K562 (cell line): ENCODE measurements around the gene HCST. TPM values are rescaled to one million over a fixed set of nuclear protein-coding genes. Genes with fewer than 3 reads are reported as not detected.
A peak's percentile ranks its signal among the peaks of the same experiment; 100 is the strongest.

Source experiments
- ATAC-seq: fragments of 200-7000 bp; cut with Tn5 transposase; 3 replicates; pipeline ENCODE4 v1.9.1; 2020; ENCODE audit warnings: moderate library complexity
- BruUV-seq: library from RNA; stranded (reverse); fragments of 400-500 nt; replicated peaks from 2 replicates; lab custom pipeline; 2021; lab: Mats Ljungman, UMichigan
- CTCF ChIA-PET: fragments of 300-600 bp; formaldehyde crosslinking; extraction: SDS; loops from one replicate; lab custom pipeline; 2021; ENCODE audit warnings: low intra/inter-chr PET ratio; lab: Yijun Ruan, JAX
- POLR2A ChIA-PET: fragments of 300-600, 350-650 bp; sonication (Branson Sonifier 250); formaldehyde crosslinking; extraction: SDS; loops from one replicate; lab custom pipeline; 2021; ENCODE audit warnings: antibody characterized with exemption, inconsistent platforms; lab: Yijun Ruan, JAX
- DNase-seq, 4 experiments: peaks; one replicate each; pipeline versions ENCODE4 v3.0.0 to v3.0.0-alpha.2; 2011 to 2018; ENCODE audit warnings: low spot score in 3 of 4, mixed read lengths in 3 of 4; ENCODE audit errors: extremely low read depth in 1 of 4
- FAIRE-seq: peaks from 2 replicates; lab custom pipeline; 2011; peaks lifted over from hg19 to GRCh38; lab: Jason Lieb, UNC
- H2AFZ ChIP-seq: 2 replicates; pipeline ENCODE4 v1.6.0; 2011; ENCODE audit warnings: low read depth, low read length, control low read depth, inconsistent platforms
- H3K27ac ChIP-seq: fragments of 200-600 bp; 3 replicates; pipeline ENCODE4 v1.8.0; 2011; ENCODE audit warnings: low read depth, mild to moderate bottlenecking, control low read depth, inconsistent platforms, low read length, moderate library complexity, mixed read lengths; ENCODE audit errors: extremely low read depth
- H3K27me3 ChIP-seq, 2 experiments: fragments of 300-600 bp in 1 of 2; 2 replicates in 1 of 2; 3 replicates in 1 of 2; pipeline versions ENCODE4 v1.6.0 to v1.8.0; 2011; ENCODE audit warnings: inconsistent platforms in 2 of 2, low read length in 2 of 2, mild to moderate bottlenecking in 1 of 2, mixed read lengths in 1 of 2, moderate library complexity in 1 of 2; ENCODE audit not compliant: control insufficient read depth in 2 of 2, insufficient read depth in 2 of 2
- H3K36me3 ChIP-seq: fragments of 300-600 bp; 3 replicates; pipeline ENCODE4 v1.8.0; 2011; ENCODE audit warnings: mild to moderate bottlenecking, low read length, inconsistent platforms; ENCODE audit not compliant: control insufficient read depth, insufficient read depth
- H3K4me1 ChIP-seq, 2 experiments: fragments of 200-600 bp in 1 of 2; replicated peaks in 1 of 2; 2 replicates in 1 of 2; 3 replicates in 1 of 2; pipeline versions ENCODE4 v1.5.1 to v1.8.0; 2011; ENCODE audit warnings: inconsistent platforms in 2 of 2, low read length in 2 of 2, mild to moderate bottlenecking in 1 of 2, mixed read lengths in 1 of 2, moderate library complexity in 1 of 2; ENCODE audit not compliant: control insufficient read depth in 2 of 2, insufficient read depth in 2 of 2
- H3K4me2 ChIP-seq: 2 replicates; pipeline ENCODE4 v1.6.1; 2011; ENCODE audit warnings: low read length, control low read depth, inconsistent platforms, mixed read lengths; ENCODE audit not compliant: insufficient read depth
- H3K4me3 ChIP-seq: fragments of 200-600 bp; sonication (generic), shearing (Covaris generic); 2 replicates; pipeline ENCODE4 v1.5.1; 2016; ENCODE audit warnings: control low read depth, inconsistent platforms
- H3K79me2 ChIP-seq: fragments of 200-600 bp; 3 replicates; pipeline ENCODE4 v1.8.0; 2011; ENCODE audit warnings: low read length, inconsistent platforms; ENCODE audit not compliant: control insufficient read depth, insufficient read depth
- H3K9ac ChIP-seq, 2 experiments: 2 replicates each; pipeline versions ENCODE4 v1.6.0 to v1.6.1; 2011; ENCODE audit warnings: low read depth in 2 of 2, low read length in 2 of 2, control low read depth in 1 of 2, inconsistent platforms in 1 of 2, mild to moderate bottlenecking in 1 of 2, mixed read lengths in 1 of 2; ENCODE audit not compliant: insufficient read depth in 1 of 2
- H3K9me1 ChIP-seq: one replicate; pipeline ENCODE4 v1.6.0; 2011; ENCODE audit warnings: inconsistent platforms, mild to moderate bottlenecking, low read length, moderate library complexity; ENCODE audit not compliant: control insufficient read depth, insufficient read depth
- H3K9me3 ChIP-seq: replicated peaks from 2 replicates; pipeline ENCODE4 v1.5.1; 2011; ENCODE audit warnings: low read depth, low read length, inconsistent platforms; ENCODE audit not compliant: control insufficient read depth, insufficient read depth
- H4K20me1 ChIP-seq: replicated peaks from 2 replicates; pipeline ENCODE4 v1.6.1; 2011; ENCODE audit warnings: low read length, inconsistent platforms, mixed read lengths; ENCODE audit not compliant: control insufficient read depth, insufficient read depth
- AFF1 ChIP-seq, 2 experiments: fragments of 450-650 bp; IDR thresholded peaks; 2 replicates each; pipeline ENCODE4 v1.6.1; 2018; ENCODE audit warnings: mild to moderate bottlenecking in 2 of 2, low read depth in 1 of 2; ENCODE audit not compliant: partially characterized antibody in 2 of 2
- CCAR2 ChIP-seq: fragments of 200-400 bp; formaldehyde crosslinking; IDR thresholded peaks from 2 replicates; pipeline ENCODE4 v1.6.1; 2017; ENCODE audit warnings: mild to moderate bottlenecking, low read depth, low read length
- JUN ChIP-seq, 2 experiments: sonication (generic) in 1 of 2; formaldehyde crosslinking in 1 of 2; IDR thresholded peaks; 2 replicates each; pipeline versions ENCODE4 v1.6.1 to v1.8.0; 2012 to 2022; ENCODE audit warnings: borderline replicate concordance in 2 of 2, mild to moderate bottlenecking in 2 of 2, improper control_type of control experiment in 1 of 2, low read depth in 1 of 2, low read length in 1 of 2, missing genetic modification reagents in 1 of 2
- KDM1A ChIP-seq, 2 experiments: fragments of 450-650 bp; IDR thresholded peaks; 2 replicates each; pipeline ENCODE4 v1.6.1; 2016; ENCODE audit warnings: mild to moderate bottlenecking in 2 of 2
- MEF2D ChIP-seq: conservative IDR thresholded peaks from 2 replicates; pipeline ENCODE4 v1.6.1; 2016; ENCODE audit warnings: low read depth, missing genetic modification characterization, missing compliant biosample characterization
- MTF1 ChIP-seq: fragments of 250-450 bp; sonication (Bioruptor Pico); IDR thresholded peaks from 2 replicates; pipeline ENCODE4 v1.9.0; 2021; ENCODE audit warnings: moderate library complexity, mild to moderate bottlenecking, inconsistent platforms, borderline replicate concordance
- SMARCA5 ChIP-seq: fragments of 450-650 bp; IDR thresholded peaks from 2 replicates; pipeline ENCODE4 v1.6.1; 2016
- TCF3 ChIP-seq: sonication (generic); formaldehyde crosslinking; IDR thresholded peaks from 2 replicates; pipeline ENCODE4 v1.4.0; 2020; ENCODE audit warnings: mild to moderate bottlenecking, missing genetic modification reagents
- USF2 ChIP-seq: sonication (generic); formaldehyde crosslinking; IDR thresholded peaks from 2 replicates; pipeline ENCODE4 v1.5.0; 2020; ENCODE audit warnings: missing genetic modification reagents
- ZC3H11A ChIP-seq: IDR thresholded peaks from 2 replicates; pipeline ENCODE4 v1.6.1; 2012; ENCODE audit warnings: low read depth, low read length, improper control_type of control experiment
- ZNF165 ChIP-seq: fragments of 250-450 bp; sonication (Bioruptor Pico); IDR thresholded peaks from 2 replicates; pipeline ENCODE4 v1.4.0; 2020; ENCODE audit warnings: borderline replicate concordance
- ZNF41 ChIP-seq: fragments of 250-450 bp; sonication (Bioruptor Pico); conservative IDR thresholded peaks from 2 replicates; pipeline ENCODE4 v1.4.0; 2020; ENCODE audit warnings: mild to moderate bottlenecking
- ZNF584 ChIP-seq: fragments of 200-800 bp; sonication (Bioruptor generic); IDR thresholded peaks from 2 replicates; pipeline ENCODE4 v1.6.1; 2016; ENCODE audit warnings: low read depth, mild to moderate bottlenecking, missing genetic modification characterization, missing compliant biosample characterization
- ZZZ3 ChIP-seq: fragments of 450-650 bp; IDR thresholded peaks from 2 replicates; pipeline ENCODE4 v1.6.1; 2016; ENCODE audit warnings: antibody characterized with exemption, mild to moderate bottlenecking, moderate library complexity
- WGBS: fragments of 100-300 bp; shearing (Covaris generic); methylation state at CpG from one replicate; pipeline ENCODE4 v1.1.6; 2016; ENCODE audit warnings: low coverage, mixed read lengths; ENCODE audit not compliant: insufficient coverage; ENCODE audit errors: missing lambda C conversion rate; 5-methylcytosine and 5-hydroxymethylcytosine counted together
- in situ Hi-C: fragments of 300-500 bp; cut with MboI; formaldehyde crosslinking; loops from 4 replicates; pipeline ENCODE4 v1.15.0; 2018; ENCODE audit warnings: inconsistent platforms, mixed read lengths
- intact Hi-C: fragments of 100-400 bp; cut with micrococcal nuclease; formaldehyde crosslinking; loops from 2 replicates; pipeline ENCODE4 v1.14.2; 2022
- polyA plus RNA-seq, 8 experiments: library from polyadenylated mRNA; depleted of rRNA in 4 of 8; stranded (reverse) in 5 of 8; unstranded in 3 of 8; fragments of >200 nt; fragmentation: Nextera tagmentation in 2 of 8; fragmentation: Illumina TruSeq in 1 of 8; extraction: Ambion mirVana in 2 of 8; extraction: Trizol in 1 of 8; gene quantifications; 2 replicates each; pipeline versions ENCODE4 v1.2.1 to v1.2.3, GENCODE V29; 2011 to 2014; ENCODE audit warnings: inconsistent platforms in 1 of 8, missing spikeins in 1 of 8
- total RNA-seq, 7 experiments: library from RNA; depleted of rRNA in 6 of 7; stranded (reverse); fragments of >200 nt in 6 of 7; fragmentation: Illumina TruSeq in 2 of 7; extraction: Trizol in 2 of 7; gene quantifications; 2 replicates each; pipeline versions ENCODE4 v1.2.1 to v1.2.3, GENCODE V29; 2011 to 2021; ENCODE audit warnings: low replicate concordance in 1 of 7

Gene HCST
- total and polyA plus RNA-seq, 9 of the 15 experiments (the other 6 are each of a cell fraction or from before 2014, with no cell fraction given), result 0.29 to 1.9 (median 0.95) TPM; not detected in 2

- Histone ChIP-seq H4K20me1 (peaks cover 9% of the 10 kb centered on the region), H3K4me3 (no peak overlapping the region), H3K4me2 (no peak overlapping the region), H2AFZ (no peak overlapping the region), H3K79me2 (no peaks in the 10 kb centered on the region), H3K9me1 (no peaks in the 10 kb centered on the region), H3K27ac (no peak overlapping the region), H3K4me1 (peaks cover 0 to 10% of the 10 kb centered on the region in 2 experiments; a peak in 2 of 5 replicates), H3K9me3 (no peaks in the 10 kb centered on the region), H3K9ac (no peak overlapping the region), H3K27me3 (peaks cover 24 to 65% of the 10 kb centered on the region in 2 experiments), H3K36me3 (no peaks in the 10 kb centered on the region)
- DNase-seq (peak in 1 of 4 experiments; percentile 20), FAIRE-seq (no peak), ATAC-seq (no peak)
- 0% methylated on average over 1 of the region's 2 CpGs for WGBS
- CTCF ChIA-PET, result interaction anchor here (0.7 kb wide), 1 partner anchor 107 kb away, joined by 3 read pairs; no protein-coding TSS in a partner anchor
- TF ChIP-seq MEF2D (tag) (no peak), AFF1 (IDR thresholded peaks at IDR 0.05; ENCODE audit: low read depth in 1 of 2, partially characterized antibody in 2 of 2) (no peak), ZNF584 (CRISPR knock-in tag) (no peak), MTF1 (CRISPR knock-in tag) (no peak), ZNF165 (CRISPR knock-in tag) (no peak), JUN (IDR thresholded peaks at IDR 0.05; ENCODE audit: borderline replicate concordance, low read depth, low read length) (no peak), JUN (CRISPR knock-in tag; IDR thresholded peaks at IDR 0.05; ENCODE audit: borderline replicate concordance) (no peak), SMARCA5 (no peak), ZNF41 (no peak), TCF3 (no peak), KDM1A (IDR thresholded peaks at IDR 0.05) (no peak), USF2 (CRISPR knock-in tag) (no peak), CCAR2 (no peak), ZC3H11A (no peak), ZZZ3 (no peak)
- no TSS peak for BruUV-seq
- POLR2A ChIA-PET, result interaction anchor here (0.6 to 0.9 kb wide), 4 partner anchors 99 to 493 kb away, joined by 3 read pairs; no protein-coding TSS in a partner anchor
- intact Hi-C loops, result no loop called here
- in situ Hi-C loops, result no loop called here
These were observed 46.8 kb downstream of the HCST start for GRCh38 chr19:35949131-35949530.
